ENCODE results near the gene CCDC192.

GRCh38 chr5:127988146-127988760, 285.1 kb downstream of the CCDC192 start:
- TF ChIP-seq CTCF (IDR thresholded peaks at IDR 0.05) (no peak), POLR2A (IDR thresholded peaks at IDR 0.05) (no peak)
